A673 (cell line): ENCODE data around the gene ADGRG3. TPM values are rescaled to one million over a fixed set of nuclear protein-coding genes. Genes with fewer than 3 reads are reported as not detected.

ENCODE experiments used
- BruUV-seq: library from RNA; stranded (reverse); fragments of 400-500 nt; replicated peaks from 2 replicates; lab custom pipeline; 2021; lab: Mats Ljungman, UMichigan
- CTCF ChIA-PET: fragments of 300-600 bp; sonication (Branson Sonifier 250); formaldehyde crosslinking; loops from one replicate; lab custom pipeline; 2022; ENCODE audit warnings: antibody characterized with exemption; lab: Charles Lee
- POLR2A ChIA-PET: fragments of 300-600 bp; sonication (Branson Sonifier 250); formaldehyde crosslinking; loops from one replicate; lab custom pipeline; 2022; ENCODE audit warnings: antibody characterized with exemption; ENCODE audit not compliant: low non-redundant PET; lab: Charles Lee
- DNase-seq: peaks from one replicate; pipeline ENCODE4 v3.0.0-alpha.2; 2015; ENCODE audit warnings: low spot score
- H3K27ac ChIP-seq: fragments of 200-600 bp; sonication (generic); 2 replicates; pipeline ENCODE4 v1.5.1; 2016; ENCODE audit warnings: mixed run types, low read depth, mild to moderate bottlenecking, mixed read lengths, antibody characterized with exemption, low read length; ENCODE audit not compliant: poor library complexity, severe bottlenecking
- H3K27me3 ChIP-seq: fragments of 200-600 bp; sonication (generic); replicated peaks from 2 replicates; pipeline ENCODE4 v1.6.1; 2017; ENCODE audit warnings: mixed run types, low read depth, mild to moderate bottlenecking, mixed read lengths, antibody characterized with exemption, low read length; ENCODE audit not compliant: insufficient read depth, poor library complexity
- H3K36me3 ChIP-seq: fragments of 200-600 bp; sonication (generic); 2 replicates; pipeline ENCODE4 v1.6.1; 2016; ENCODE audit warnings: mixed run types, mild to moderate bottlenecking, mixed read lengths, antibody characterized with exemption, low read length; ENCODE audit not compliant: insufficient read depth, poor library complexity, severe bottlenecking
- H3K4me1 ChIP-seq: fragments of 200-600 bp; sonication (generic); 2 replicates; pipeline ENCODE4 v1.6.1; 2017; ENCODE audit warnings: mixed run types, mild to moderate bottlenecking, mixed read lengths, antibody characterized with exemption, low read length; ENCODE audit not compliant: insufficient read depth, poor library complexity, severe bottlenecking
- H3K4me3 ChIP-seq: fragments of 200-600 bp; sonication (generic); 2 replicates; pipeline ENCODE4 v1.5.1; 2016; ENCODE audit warnings: low read depth, mixed run types, mild to moderate bottlenecking, mixed read lengths, low read length; ENCODE audit not compliant: poor library complexity, severe bottlenecking
- H3K9me3 ChIP-seq: fragments of 200-600 bp; sonication (generic); 2 replicates; pipeline ENCODE4 v1.6.1; 2016; ENCODE audit warnings: mixed run types, low read depth, mild to moderate bottlenecking, mixed read lengths, antibody characterized with exemption, low read length; ENCODE audit not compliant: poor library complexity, severe bottlenecking
- CTCF ChIP-seq: fragments of 300-800, 200-600 bp; sonication (generic); conservative IDR thresholded peaks from 2 replicates; pipeline ENCODE4 v1.5.1; 2017; ENCODE audit warnings: low read depth, mild to moderate bottlenecking, antibody characterized with exemption, low read length, moderate library complexity, mixed read lengths
- EZH2 ChIP-seq: fragments of 200-600 bp; sonication (generic); IDR thresholded peaks from 2 replicates; pipeline ENCODE4 v1.6.1; 2017; ENCODE audit warnings: borderline replicate concordance, low read depth, mild to moderate bottlenecking, mixed read lengths, antibody characterized with exemption, low read length; ENCODE audit not compliant: poor library complexity, severe bottlenecking
- intact Hi-C: fragments of 100-400 bp; cut with micrococcal nuclease; formaldehyde crosslinking; loops from one replicate; pipeline ENCODE4 v1.10.0; 2022; ENCODE audit not compliant: unreplicated experiment
- total RNA-seq: library from RNA; stranded (reverse); gene quantifications from 2 replicates; pipeline ENCODE4 v1.2.3, GENCODE V29; 2021

Gene ADGRG3
- total RNA-seq, 1 experiment from 2014 or later: not detected

- Histone ChIP-seq H3K4me1 (no peaks in the 10 kb centered on the region), H3K9me3 (no peaks in the 10 kb centered on the region), H3K27ac (no peak overlapping the region), H3K4me3 (no peak overlapping the region), H3K36me3 (no peaks in the 10 kb centered on the region), H3K27me3 (no peaks in the 10 kb centered on the region)
- no TSS peak for BruUV-seq
- DNase-seq: no peak
- ChIA-PET POLR2A (interaction anchor here (0.6 kb wide), 1 partner anchor 127 kb away, joined by 3 read pairs; no protein-coding TSS in a partner anchor), CTCF (no interaction called here)
- intact Hi-C loops: no loop called here
- no peak for TF ChIP-seq CTCF
- TF ChIP-seq EZH2: no peak
These were observed 57.9 kb downstream of the ADGRG3 start for GRCh38 chr16:57725976-57726375.

DNA sequence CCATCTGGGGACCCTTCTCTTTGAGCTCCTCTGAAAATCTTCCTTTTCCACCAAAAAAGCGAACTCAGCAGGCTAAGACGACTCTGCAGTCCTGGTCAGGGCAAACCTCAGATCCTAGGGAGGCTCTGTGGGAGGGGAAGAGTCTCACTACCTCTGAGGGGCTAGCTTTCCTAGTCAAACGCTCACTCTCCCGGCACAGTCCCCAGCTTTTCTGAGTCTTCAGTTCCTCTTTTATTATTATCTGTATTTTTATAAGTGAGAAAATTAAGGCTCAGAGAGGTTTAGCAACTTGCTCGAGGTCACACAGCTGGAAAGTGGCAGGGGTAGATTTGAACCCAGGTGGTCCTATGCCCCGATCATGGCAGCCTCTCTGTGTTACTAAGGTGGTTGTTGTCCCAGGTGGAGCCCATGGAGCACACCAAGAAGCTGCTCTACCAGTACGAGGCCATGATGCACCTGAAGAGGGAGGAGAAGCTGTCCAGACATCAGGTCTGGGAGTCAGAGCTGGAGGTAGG lies 58.4 kb downstream of the ADGRG3 start:
- ChIA-PET POLR2A (no interaction called here), CTCF (no interaction called here)
- Histone ChIP-seq H3K27me3 (no peaks in the 10 kb centered on the region), H3K36me3 (no peaks in the 10 kb centered on the region), H3K9me3 (no peaks in the 10 kb centered on the region), H3K4me3 (no peak overlapping the region), H3K27ac (no peak overlapping the region), H3K4me1 (no peaks in the 10 kb centered on the region)
- no peak for TF ChIP-seq CTCF
- no peak for TF ChIP-seq EZH2
- intact Hi-C loops: no loop called here
- DNase-seq: no peak
- BruUV-seq: no TSS peak

GRCh38 chr16:57727610-57728009 lies 59.5 kb downstream of the ADGRG3 start:
- no peaks in the 10 kb centered on the region for H3K27me3 ChIP-seq
- TF ChIP-seq EZH2 (no peak), CTCF (no peak)
- ChIA-PET CTCF (no interaction called here), POLR2A (no interaction called here)
- H3K36me3 ChIP-seq: no peaks in the 10 kb centered on the region
- BruUV-seq: no TSS peak
- H3K27ac ChIP-seq: no peak overlapping the region
- H3K9me3 ChIP-seq: no peaks in the 10 kb centered on the region
- H3K4me1 ChIP-seq: no peaks in the 10 kb centered on the region
- intact Hi-C loops: no loop called here
- no peak for DNase-seq
- no peak overlapping the region for H3K4me3 ChIP-seq
